Heart right ventricle (tissue), 16 donors: ENCODE measurements around the gene NAT10. TPM values are rescaled to one million over a fixed set of nuclear protein-coding genes. Genes with fewer than 3 reads are reported as not detected.

Experiments used
- ATAC-seq, 8 donors: fragments of 200-7000 bp; cut with Tn5 transposase; one replicate each; pipeline ENCODE4 v1.9.1; 2020; ENCODE audit warnings: mild to moderate bottlenecking in 8 of 8, moderate library complexity in 8 of 8, moderate number of reproducible peaks in 1 of 8
- DNase-seq, 2 donors: peaks; one replicate each; pipeline ENCODE4 v3.0.0-alpha.2; 2020
- H3K27ac ChIP-seq, 10 donors: fragments of 200-600 bp; sonication (generic) in 2 of 10; one replicate each; pipeline versions ENCODE4 v1.5.0 to v1.8.0; 2020 to 2022; ENCODE audit warnings: mild to moderate bottlenecking in 3 of 10
- H3K27me3 ChIP-seq, 7 donors: fragments of 200-600 bp; one replicate each; pipeline ENCODE4 v1.8.0; 2021 to 2022; ENCODE audit warnings: mild to moderate bottlenecking in 2 of 7
- H3K36me3 ChIP-seq, 9 donors: fragments of 200-600 bp; sonication (generic) in 1 of 9; one replicate each; pipeline versions ENCODE4 v1.5.0 to v1.8.0; 2020 to 2022; ENCODE audit warnings: mild to moderate bottlenecking in 2 of 9
- H3K4me1 ChIP-seq, 9 donors: fragments of 200-600 bp; sonication (generic) in 1 of 9; one replicate each; pipeline versions ENCODE4 v1.5.0 to v1.8.0; 2020 to 2022; ENCODE audit warnings: mild to moderate bottlenecking in 4 of 9
- H3K4me3 ChIP-seq, 10 donors: fragments of 200-600 bp; sonication (generic) in 2 of 10; one replicate each; pipeline versions ENCODE4 v1.5.0 to v1.8.0; 2020 to 2022; ENCODE audit warnings: mild to moderate bottlenecking in 7 of 10, moderate library complexity in 2 of 10
- H3K9me3 ChIP-seq, 11 donors: fragments of 200-600 bp in 10 of 11; sonication (generic) in 2 of 11; one replicate each; pipeline versions ENCODE4 v1.5.0 to v1.8.0; 2013 to 2022; ENCODE audit warnings: mild to moderate bottlenecking in 2 of 11, control low read depth in 1 of 11, moderate library complexity in 1 of 11
- CTCF ChIP-seq, 9 donors: fragments of 200-600 bp; sonication (generic) in 2 of 9; IDR thresholded peaks; one replicate each; pipeline versions ENCODE4 v1.5.0 to v1.8.0; 2021 to 2022; ENCODE audit warnings: antibody characterized with exemption in 9 of 9, mild to moderate bottlenecking in 5 of 9, moderate library complexity in 1 of 9
- WGBS, 2 donors: extraction: QIAGEN DNeasy Blood & Tissue Kit; methylation state at CpG; one replicate each; pipeline ENCODE4 v1.1.7; 2013; ENCODE audit warnings: inconsistent platforms in 1 of 2; 5-methylcytosine and 5-hydroxymethylcytosine counted together
- intact Hi-C, 10 donors: fragments of 100-400 bp; cut with DNase I; formaldehyde crosslinking; loops; one replicate each; pipeline versions ENCODE4 v1.11.1 to v1.14.2; 2022
- polyA plus RNA-seq, 2 donors: library from polyadenylated mRNA; stranded (reverse); fragments of 200-250 nt; gene quantifications; one replicate each; pipeline ENCODE4 v1.2.3, GENCODE V29; 2013
- total RNA-seq, 10 donors: library from RNA; stranded (reverse); fragmentation: NEBNext Ultra II Directional in 3 of 10; extraction: Animal tissue kit (Norgen Biotek cat#: 25700) in 3 of 10; gene quantifications; one replicate each; pipeline versions ENCODE4 v1.2.1 to v1.2.4, GENCODE V29; 2021 to 2023
- donor health status: Arrhythmogenic right ventricular cardiomyopathy.
- donor health status: ischemic (EF 13 %, LVEDD 7.1; RV severe dilation, severe dysfunction).
- donor health status: healthy with polysubstance abuse.
- donor health status: DM: no; HTN: yes; CAD: no.
- donor health status: DM: no; HTN: no; CAD: no.
- donor health status: ischemic (EF 25% LVEDD 6.9; RV normal size, moderate dysfunction).
- donor health status: ischemic (EF 25% LVEDD 5.7; RV mildly dilated, moderate dysfunction).
- donor health status: healthy.
- donor health status: DM: yes; HTN: yes; CAD: no.
- donor health status: Ischemic cardiomyopathy.
- donor health status: ischemic (EF 35%, LVEDD 5.7; RV mildly dilated, moderate dysfunction).
- donor health status: nonischemic (EF 11% LVEDD 7.7; RV severe dilation, severe dysfunction).
- donor health status: DM: yes; HTN: yes; CAD: no.
- donor health status: PGD.
- donor health status: ischemic (EF 29% LVEDD 5.4; RV normal size, mild dysfunction).
- donor health status: nonischemic (EF 23%, LVEDD 6.1; RV moderate dilation, normal function).

The NAT10 gene
- total and polyA plus RNA-seq, 12 donors, result 16.2 to 26.4 (median 21.9) TPM

- WGBS, 2 donors, result 56 to 66% methylated on average over 2 of the region's 2 CpGs
- TF ChIP-seq CTCF (IDR thresholded peaks at IDR 0.05), result no peak
Observed at GRCh38 chr11:34075178-34075820, 30.1 kb upstream of the NAT10 start.

GRCh38 chr11:34080609-34081008 lies 24.8 kb upstream of the NAT10 start:
- TF ChIP-seq CTCF (IDR thresholded peaks at IDR 0.05), result no peak
- intact Hi-C loops, result no loop called here
- Histone ChIP-seq H3K4me1 (peaks cover 0 to 2% (median 0%) of the 10 kb centered on the region in 9 donors), H3K36me3 (peaks cover 3 to 100% (median 75%) of the 10 kb centered on the region in 9 donors), H3K9me3 (no peaks in the 10 kb centered on the region), H3K4me3 (no peak overlapping the region), H3K27me3 (no peaks in the 10 kb centered on the region), H3K27ac (no peak overlapping the region)
- ATAC-seq (no peak), DNase-seq (no peak)
- 69 to 82% methylated on average over 4 of the region's 4 CpGs for WGBS, 2 donors

More at GRCh38 chr11:34075178-34075820, 30.1 kb upstream of the NAT10 start:
- intact Hi-C loops, result no loop called here
- no peak overlapping the region for H3K27ac ChIP-seq
- DNase-seq (no peak), ATAC-seq (no peak)
- no peaks in the 10 kb centered on the region for H3K27me3 ChIP-seq
- peaks cover 0 to 95% (median 51%) of the 10 kb centered on the region in 9 donors for H3K36me3 ChIP-seq
- no peak overlapping the region for H3K4me3 ChIP-seq
- H3K9me3 ChIP-seq, result no peaks in the 10 kb centered on the region
- peaks cover 0 to 25% (median 10%) of the 10 kb centered on the region in 9 donors for H3K4me1 ChIP-seq

DNA sequence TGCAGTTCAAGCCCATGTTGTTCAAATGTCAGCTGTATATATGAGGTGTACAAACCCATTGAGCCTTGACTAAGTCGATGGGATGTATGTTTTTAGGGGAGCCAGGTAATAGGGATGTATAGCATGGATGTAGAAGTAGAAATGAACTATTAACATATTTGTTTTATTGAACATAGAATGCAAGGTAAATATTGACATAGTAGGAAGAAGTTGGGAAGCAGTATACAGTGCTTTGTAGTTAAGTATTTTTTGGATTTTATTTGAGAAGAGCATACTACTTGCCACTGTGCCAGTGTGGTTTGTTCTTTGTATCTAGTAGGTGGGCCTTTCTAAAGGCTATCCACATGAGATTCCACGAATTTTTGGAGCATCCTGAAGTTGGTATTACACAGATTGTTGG lies 20.8 kb upstream of the NAT10 start:
- peaks cover 0 to 5% (median 0%) of the 10 kb centered on the region in 9 donors for H3K4me1 ChIP-seq
- DNase-seq, result no peak
- intact Hi-C loops, result no loop called here
- TF ChIP-seq CTCF (IDR thresholded peaks at IDR 0.05), result no peak
- peaks cover 3 to 100% (median 79%) of the 10 kb centered on the region in 9 donors for H3K36me3 ChIP-seq
- no peaks in the 10 kb centered on the region for H3K9me3 ChIP-seq
- no peak overlapping the region for H3K27ac ChIP-seq
- WGBS, 2 donors, result 91 to 94% methylated on average over 2 of the region's 2 CpGs
- ATAC-seq, result no peak
- no peak overlapping the region for H3K4me3 ChIP-seq
- H3K27me3 ChIP-seq, result no peaks in the 10 kb centered on the region

DNA sequence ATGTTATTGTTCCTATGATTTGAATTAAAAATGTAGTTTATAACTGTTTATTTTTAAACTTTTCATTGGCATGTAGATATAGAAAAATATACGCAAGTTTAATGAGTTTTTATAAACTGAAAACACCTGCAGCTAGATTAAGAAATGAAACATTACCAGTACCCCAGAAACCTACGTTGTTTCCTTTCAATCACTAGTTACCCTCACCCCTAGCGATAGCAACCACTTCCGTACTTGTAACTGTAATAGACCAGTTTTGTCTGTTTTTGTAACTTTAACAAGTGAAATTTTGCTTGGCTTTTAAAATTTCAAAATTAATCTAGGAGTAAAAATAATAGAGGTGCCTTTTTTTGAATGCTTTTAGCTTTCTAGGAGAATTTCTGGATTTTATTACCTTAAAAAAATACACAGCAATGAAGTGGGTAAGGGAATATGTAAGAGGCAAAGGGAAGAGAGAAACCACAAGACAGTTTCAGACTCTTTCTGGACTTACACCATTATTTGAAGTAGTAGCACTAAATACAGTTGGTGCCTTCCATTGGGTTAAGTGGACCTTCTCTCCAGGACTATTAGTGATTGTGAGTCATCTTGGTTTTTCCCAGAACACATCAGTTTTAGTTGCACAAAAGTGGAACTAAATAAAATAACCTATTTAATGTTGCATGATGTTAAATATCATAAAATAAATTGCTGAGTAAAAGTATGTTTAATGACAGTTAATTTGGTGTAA lies 18.7 kb upstream of the NAT10 start:
- Histone ChIP-seq H3K9me3 (no peaks in the 10 kb centered on the region), H3K4me3 (no peak overlapping the region), H3K27ac (peak overlapping the region in 1 of 10 donors; percentile 21), H3K36me3 (peaks cover 4 to 100% (median 84%) of the 10 kb centered on the region in 9 donors), H3K4me1 (peaks cover 0 to 5% (median 0%) of the 10 kb centered on the region in 9 donors), H3K27me3 (no peaks in the 10 kb centered on the region)
- intact Hi-C loops, result no loop called here
- TF ChIP-seq CTCF (IDR thresholded peaks at IDR 0.05), result no peak
- DNase-seq, result no peak
- ATAC-seq, result no peak
- WGBS, 2 donors, result 91 to 92% methylated on average over 4 of the region's 4 CpGs
